NOMO-1 treated with DMSO at 0.1 percent for 48 hours (cell line): ENCODE results near the gene CD2.

Experiments used
- DNase-seq: peaks from one replicate; lab custom pipeline; 2025; ENCODE audit not compliant: unreplicated experiment; lab: John Stamatoyannopoulos, UW

Gene CD2

GRCh38 chr1:116811321-116811720 is 57.1 kb downstream of the CD2 start:
- no peak for DNase-seq

- DNase-seq = no peak
Measured at GRCh38 chr1:116814926-116815723, 60.9 kb downstream of the CD2 start.

- DNase-seq = peak; percentile 48
Measured at GRCh38 chr1:116817582-116818064, 63.4 kb downstream of the CD2 start.
